ENCODE measurements around the gene NETO1.

The NETO1 gene

DNA sequence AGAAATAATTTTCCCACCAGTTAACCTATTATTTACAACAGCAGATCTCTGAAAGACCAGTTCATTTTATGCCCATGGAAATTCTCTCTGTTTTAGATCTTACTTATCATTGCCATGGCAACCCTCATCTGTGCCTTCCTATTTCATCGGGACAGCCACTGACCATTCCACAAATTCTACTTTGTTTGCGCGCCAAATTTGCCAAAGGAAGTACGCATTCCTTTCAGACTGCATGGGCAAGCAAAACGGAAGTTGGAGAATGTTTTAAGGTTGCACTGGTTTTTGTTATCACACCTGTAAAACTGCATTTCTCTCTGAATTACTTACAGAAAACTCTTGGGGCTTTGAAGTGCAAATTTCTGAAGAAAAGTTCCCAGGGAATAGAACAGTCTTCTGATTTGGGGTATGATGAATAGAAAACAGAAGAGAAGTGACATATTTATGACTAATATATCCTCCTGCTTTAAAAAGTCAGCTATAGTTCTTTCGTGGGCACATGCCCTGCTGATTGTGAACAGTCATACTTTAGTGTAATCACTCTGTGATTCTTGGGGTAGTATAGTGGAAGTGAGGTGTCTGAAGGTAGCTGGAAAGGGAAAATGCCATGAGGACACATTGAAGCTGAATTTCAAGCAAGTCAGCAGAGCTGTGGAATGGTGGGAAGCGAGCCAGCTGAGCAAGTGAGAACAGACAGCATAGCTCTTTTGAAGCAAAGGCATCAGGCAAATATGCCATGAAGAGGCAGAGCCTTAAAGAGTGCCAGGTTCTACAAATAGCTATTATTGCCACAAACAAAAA, 20.9 kb downstream of the NETO1 start:
- DNase-seq (ENCODE audit: low read depth in 2 of 2): no peak

DNA sequence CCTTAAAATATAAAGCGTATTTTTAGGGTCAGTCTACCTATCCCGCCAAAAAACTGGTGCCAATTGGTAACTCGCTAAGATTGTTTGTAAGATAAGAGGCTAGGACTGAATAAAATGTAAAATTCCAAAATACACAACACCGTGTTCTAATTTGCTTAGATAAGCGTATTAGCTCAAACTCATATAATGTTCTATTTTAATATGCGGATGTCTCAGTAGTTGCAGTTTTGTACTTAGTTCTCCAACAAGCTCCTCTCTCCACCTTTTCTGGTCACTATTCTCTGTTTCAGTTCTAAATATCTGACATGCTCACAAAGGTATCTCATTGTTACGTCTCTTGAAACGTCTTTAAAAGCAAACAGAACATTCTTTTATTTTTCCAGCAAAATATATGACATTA, 24.0 kb downstream of the NETO1 start:
- DNase-seq (ENCODE audit: low read depth in 2 of 2): no peak

DNA sequence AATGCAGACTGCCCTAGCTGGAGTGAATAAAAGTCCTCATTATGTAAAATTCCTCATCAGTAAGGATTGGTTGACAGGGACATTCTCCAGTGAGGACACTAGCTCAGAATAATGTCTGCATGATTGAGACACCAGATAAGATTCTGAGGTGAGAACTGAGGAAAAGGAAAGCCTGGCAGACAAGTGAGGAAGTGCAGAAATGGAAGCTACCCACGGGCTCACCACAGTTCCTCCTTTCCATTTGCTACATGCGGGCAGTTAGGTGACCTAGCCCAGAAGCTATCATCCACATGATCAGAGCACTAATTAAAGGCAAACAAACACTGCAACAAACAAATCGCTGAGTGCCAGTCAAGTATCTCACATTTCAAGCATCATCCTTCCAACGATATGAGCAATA, 27.7 kb downstream of the NETO1 start:
- no peak for DNase-seq (ENCODE audit: low read depth in 2 of 2)

DNA sequence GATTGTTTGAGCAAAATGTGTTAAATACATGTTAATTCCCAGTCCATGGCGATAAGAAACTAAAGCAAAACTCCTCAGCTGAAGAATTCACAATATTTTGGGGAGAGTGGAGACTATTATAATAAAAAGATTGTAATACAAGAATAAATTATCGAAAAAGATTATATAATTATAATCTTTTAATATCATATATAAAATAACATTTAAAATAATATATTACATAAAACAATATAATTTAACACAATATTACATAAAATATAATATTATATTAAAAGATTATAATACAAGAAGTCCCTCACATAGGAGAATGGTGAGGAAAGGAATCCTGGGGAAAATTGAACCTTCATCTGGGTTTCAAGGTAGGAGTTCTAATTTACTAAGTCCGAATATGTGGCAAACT, 33.1 kb downstream of the NETO1 start:
- no peak for DNase-seq (ENCODE audit: low read depth in 2 of 2)

DNA sequence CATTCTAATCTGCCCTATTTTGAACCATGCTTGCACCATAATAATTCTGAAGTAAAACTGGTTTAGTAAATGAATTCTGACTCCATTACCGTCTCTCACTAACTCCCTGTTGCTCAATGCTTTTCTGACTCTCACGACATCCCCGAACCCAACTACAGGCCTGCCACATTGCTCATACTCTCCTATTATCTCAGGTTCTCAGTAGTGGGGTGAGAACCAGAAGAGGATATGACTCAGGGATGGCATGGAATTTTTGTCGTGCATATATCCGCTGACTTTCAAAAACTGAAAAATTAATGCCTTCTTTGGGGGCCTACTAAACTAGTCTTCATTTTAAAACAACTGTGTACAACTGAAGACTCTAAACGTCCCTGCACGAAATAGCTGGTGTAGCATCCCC, 34.3 kb downstream of the NETO1 start:
- no peak for DNase-seq (ENCODE audit: low read depth in 2 of 2)

DNA sequence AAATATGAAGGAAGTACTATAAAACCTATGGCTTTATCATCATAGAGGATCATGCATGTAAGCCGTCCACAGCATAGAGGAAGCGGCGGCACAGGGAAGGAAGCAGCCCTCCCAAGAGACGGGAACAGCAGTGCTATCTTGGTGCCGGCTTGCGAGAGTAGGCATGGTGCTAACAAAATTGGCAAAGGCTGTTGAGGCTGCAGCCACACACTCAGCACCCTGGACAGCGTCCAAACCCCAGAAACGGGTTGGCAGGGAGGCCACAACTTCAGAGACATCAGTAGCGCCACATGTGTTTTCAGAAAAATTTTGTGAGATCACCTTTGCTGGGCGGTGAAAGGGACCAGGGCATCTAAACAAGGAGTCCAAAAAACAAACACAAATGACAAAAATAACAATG, 37.7 kb downstream of the NETO1 start:
- no peak for DNase-seq (ENCODE audit: low read depth in 2 of 2)

DNA sequence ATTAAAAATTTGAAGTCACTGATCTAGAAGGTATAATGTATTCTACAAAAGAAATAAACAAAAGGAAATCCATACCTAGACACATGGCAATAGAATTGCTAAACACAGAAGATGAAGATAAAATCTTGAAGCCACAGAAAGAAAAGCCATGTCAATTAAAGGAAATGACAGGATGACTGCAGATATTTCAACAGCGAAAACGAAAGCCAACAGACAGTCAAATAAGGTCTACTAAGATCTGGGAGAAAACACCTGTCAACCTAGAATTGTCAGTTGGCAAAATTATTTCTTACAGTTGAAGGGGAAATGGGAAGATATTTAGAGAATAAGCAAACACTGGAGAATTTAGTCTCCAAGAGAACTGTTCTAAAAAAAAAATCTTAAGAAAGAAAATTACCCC, 39.2 kb downstream of the NETO1 start:
- no peak for DNase-seq (ENCODE audit: low read depth in 2 of 2)

DNA sequence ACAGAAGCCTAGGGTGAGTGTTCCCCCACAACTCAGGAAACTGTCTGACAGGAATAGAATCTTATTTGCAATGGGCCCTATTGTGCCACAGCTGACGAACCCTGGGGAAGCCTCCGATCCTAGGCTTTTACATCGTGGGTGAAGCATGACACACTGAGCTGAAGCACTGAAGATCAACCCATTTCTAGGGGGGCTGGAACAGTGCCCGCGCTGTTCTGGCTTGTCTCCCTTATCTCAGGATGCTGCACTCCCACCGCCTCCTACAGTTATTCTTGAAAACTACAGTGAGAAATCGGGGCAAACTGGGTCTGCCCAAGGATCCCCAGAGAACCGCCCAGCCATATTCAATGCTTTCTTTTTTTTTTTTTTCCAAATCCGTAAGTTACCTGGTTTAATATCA, 41.1 kb downstream of the NETO1 start:
- DNase-seq (ENCODE audit: low read depth in 2 of 2): no peak

DNA sequence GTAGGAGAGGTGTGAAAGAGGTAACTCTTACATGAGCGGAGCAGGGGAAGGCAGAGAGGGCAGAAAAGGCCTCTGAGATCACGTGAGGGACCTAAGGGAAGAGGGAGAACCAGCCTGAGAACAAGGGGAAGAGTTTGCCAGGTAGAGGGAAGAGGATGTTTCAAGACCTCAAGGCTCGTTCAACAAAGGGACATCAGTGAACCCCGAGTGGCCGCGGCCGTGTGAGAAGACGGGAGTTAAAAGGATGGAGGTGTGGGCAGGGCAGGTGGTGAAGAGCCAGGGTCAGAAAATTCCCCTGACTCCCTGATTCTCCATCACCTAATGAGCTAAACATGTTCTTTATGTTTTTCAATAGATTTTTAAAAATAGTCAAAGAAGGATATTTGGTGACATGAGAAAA, 44.4 kb downstream of the NETO1 start:
- no peak for DNase-seq (ENCODE audit: low read depth in 2 of 2)

DNA sequence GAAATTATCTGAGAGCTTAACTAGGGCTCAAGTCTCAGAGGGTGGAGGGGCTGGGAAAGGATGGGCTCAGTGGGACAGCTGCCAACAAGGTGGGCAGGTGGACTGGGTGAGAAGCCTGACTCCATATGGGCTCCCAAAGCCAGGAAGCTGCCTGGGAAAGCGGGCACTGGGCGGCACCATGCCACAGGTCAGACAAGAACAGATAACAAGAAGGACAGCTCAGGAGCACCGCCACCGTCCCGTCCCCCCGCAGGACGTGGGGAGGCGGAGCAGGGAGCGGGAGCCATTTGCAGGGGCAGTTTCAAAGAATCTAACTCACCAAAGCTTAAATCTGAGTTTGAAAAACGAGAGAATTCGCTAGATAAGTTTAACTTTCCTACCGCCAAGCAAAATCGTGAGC, 45.6 kb downstream of the NETO1 start:
- DNase-seq (ENCODE audit: low read depth in 2 of 2): no peak

DNA sequence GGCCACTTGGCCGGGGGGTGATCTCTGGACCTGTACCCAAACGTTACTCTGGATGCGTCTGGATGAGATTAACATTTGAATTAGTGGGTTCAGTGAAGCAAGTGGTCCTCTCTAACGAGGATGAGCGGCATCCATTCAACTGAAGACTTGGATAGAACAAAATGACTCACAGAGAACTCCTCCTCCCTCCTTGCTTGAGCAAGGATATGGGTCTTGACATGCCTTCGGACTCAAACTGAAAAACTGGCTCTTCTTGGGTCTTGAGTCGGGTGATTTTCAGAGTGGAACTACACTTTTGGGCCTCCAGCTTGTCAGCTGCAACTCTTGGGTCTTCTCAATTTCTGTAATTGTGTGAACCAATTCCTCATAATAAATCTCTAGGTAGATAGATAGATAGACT, 47.2 kb downstream of the NETO1 start:
- DNase-seq (ENCODE audit: low read depth in 2 of 2): no peak

DNA sequence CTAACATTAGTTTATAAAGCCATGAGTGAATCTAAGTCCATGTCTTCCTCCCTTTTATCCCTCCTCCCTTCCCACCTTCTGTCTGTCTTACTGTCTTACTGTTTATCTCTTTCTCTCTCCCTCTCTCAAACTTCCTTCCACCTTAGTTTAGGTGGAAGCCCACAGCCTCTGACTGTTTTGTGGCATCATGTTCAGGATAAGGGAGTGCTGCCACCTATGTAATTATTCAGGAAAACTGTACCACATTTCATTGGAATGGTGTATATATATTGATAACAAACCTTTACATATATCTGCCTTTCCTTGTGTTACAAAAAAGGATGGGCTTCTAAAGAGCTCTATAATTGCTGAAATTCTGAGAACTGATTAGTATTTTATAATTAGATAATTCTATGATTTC, 48.7 kb downstream of the NETO1 start:
- DNase-seq (ENCODE audit: low read depth in 2 of 2): no peak

DNA sequence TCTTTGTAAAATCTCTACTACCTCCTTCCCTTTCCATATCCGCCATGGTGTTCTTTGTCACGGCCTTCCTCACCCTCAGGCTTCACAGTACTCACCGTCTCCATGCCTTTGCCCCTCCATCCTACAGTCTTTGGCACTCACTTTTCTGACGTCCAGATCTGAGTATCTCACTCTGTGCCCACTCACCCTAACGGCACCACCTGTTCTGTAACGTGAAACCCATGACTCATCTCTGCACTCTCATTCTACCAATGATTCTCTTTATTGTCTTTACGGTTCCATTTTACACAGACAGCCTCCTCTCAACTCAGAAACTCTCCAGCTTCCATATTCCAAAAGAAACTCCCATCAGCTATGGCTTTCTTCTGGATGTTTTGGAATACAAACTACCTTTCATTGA, 56.7 kb downstream of the NETO1 start:
- DNase-seq (ENCODE audit: low read depth in 2 of 2): no peak

DNA sequence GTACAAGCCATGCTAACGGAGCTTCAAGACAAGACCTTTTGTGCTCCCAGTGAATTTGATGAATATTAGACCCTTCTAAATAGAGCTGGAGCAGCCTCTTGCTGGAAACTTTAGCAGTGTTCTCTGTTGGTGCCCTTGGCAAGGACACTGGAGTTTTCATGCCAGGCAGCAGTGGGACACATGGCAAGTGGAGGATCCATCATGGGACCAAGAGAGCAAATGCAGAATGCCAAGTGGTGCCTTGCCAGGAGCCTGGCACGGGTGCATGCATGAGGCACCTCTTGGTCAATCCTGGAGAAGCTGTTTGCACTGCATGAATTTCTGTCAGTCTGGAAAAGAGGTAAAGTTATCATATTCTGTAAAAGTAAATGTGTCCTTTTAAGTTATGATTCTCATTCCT, 59.1 kb downstream of the NETO1 start:
- no peak for DNase-seq (ENCODE audit: low read depth in 2 of 2)

DNA sequence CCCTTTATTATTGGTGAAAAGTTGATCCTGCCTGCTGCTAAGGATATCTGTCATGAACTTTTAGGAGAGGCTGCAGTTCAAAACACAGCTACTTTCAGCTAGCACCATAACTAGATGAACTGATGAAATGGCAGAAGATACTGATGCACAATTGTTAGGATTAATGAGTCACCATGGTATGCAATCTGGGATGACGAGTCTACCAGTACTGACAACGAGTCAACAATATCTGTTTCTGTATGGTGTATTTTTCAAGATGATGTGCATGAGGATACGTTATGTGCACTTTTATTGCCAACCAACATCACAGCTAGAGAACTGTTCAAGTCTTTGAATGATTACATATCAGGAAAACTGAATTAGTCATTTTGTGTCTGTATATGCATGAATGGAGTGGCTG, 68.7 kb downstream of the NETO1 start:
- DNase-seq (ENCODE audit: low read depth in 2 of 2): no peak

DNA sequence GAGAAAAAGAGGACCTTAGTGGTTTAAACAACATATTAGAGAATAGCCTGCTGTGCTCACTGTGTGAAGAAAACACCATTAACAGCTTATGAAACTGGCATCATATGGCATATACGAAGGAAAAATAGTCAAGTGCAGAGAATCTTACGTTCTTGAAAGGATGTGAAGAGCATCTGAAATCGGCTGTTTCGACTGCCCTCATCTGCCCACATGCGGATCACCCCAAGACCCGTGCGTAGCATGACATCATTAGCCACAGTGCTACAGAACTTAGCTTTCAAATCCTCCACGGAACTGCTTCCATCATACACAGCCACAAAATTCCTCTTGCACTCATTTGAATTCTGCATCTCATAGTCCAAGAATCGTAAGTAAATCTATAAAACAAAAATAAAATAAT, 84.3 kb downstream of the NETO1 start:
- DNase-seq (ENCODE audit: low read depth in 2 of 2): no peak

DNA sequence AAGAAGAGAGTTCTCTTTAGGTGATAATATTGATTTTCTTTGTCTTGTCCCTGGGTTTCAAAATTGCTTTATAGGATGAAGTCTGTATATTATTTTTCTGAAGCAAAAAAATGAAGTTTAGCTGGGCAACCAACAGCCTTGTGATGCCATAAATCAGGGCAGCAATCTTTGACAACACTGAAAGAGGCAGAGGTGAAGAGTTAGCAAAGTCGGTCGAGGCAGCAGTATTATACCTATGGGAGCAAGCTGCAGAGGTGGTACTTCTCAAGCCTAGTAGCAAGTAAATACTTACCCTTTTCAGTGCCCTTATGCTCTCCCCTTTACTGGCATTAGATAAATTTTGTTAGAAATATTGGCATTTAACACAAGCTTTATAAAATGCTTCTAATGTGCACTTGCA, 92.9 kb downstream of the NETO1 start:
- no peak for DNase-seq (ENCODE audit: low read depth in 2 of 2)

DNA sequence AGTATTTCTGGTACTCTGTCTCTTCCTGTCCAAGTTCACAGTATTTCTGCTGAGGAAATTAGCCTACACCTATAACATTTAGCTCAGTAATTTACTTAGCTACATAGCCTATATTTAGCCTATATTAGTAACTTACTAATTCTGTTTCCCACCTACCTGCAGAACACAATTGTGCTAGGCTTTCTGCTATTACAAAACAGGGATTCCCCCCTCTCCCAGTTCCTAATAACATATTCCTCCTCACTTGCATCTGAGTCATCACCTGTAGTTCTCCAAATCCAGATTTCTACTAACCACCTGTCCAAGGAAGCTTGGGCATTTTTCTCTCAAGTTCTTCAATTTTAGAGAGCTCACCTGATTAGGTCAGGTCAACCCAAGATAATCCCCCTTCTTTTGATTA, 94.9 kb downstream of the NETO1 start:
- no peak for DNase-seq (ENCODE audit: low read depth in 2 of 2)

DNA sequence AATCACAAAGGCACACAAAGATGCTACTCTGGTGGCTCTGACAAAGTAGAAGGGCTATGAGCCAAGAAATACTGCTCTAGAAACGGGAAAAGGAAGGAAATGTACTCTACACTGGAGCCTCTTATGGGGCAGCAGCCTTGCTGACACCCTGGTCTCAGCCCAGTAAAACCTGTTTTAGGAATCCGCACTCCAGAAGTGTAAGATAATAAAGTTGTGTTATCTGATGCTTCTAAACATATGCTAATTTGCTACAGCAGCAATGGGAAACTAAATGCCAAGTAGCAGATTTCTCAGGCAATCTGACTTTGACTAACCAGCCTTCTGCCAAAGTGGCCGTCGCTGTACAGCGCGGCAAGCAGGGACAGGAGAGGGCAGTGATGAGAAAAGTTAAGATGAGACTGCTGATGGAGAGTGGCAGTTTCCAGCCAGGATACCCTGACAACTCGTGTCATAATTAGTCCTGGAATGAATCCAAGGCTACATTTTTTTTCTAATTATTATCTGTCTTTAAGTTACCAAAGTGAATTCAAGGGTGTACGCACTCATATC, 99.0 kb downstream of the NETO1 start:
- no peak for DNase-seq (ENCODE audit: low read depth in 2 of 2)

DNA sequence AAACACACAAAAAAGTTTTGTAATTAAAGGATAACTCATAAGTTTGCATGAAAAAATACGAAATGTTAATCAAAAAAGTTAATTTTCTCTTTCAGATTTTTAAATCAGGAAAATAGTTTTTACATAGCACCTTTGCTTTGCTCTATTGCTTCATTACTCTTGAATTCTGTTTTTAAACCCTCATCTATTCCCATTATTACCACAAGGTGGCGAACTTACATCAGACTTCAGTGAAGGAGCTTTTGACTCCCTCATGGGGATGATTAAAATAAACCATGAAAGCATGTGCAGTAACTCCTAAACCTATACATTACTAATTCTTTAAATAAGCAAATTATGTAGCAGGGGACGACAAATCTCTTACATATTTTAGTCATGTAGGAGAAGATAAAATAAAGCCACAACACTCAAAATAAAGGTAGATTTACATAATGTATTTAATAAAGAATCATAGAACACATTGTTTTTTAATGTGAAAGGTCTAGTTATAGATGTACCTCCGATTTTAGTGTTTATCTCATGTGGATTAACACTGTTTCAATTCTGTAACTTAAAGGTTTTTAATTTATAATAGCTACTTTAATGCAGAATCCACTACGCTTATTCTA, 105.2 kb downstream of the NETO1 start:
- DNase-seq (ENCODE audit: low read depth in 2 of 2): no peak

DNA sequence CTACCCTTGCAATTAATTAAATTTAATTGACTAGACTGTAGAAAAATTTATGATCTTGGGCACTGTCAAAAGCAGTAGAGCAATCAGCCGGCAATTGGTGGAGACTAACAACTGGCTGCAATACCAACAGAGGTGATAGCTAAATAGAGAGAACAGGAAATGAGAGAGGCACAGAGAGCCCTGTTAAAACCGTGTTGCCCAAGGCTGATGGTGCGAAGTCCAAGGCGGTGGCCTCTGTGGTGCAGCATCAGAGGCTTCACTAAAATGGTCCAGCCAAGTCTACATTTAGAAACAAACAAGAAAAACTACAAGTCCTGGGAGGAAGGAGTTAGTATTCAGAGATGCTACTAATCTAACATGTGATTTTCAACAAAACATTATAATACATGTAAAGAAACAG, 115.6 kb downstream of the NETO1 start:
- no peak for DNase-seq (ENCODE audit: low read depth in 2 of 2)

DNA sequence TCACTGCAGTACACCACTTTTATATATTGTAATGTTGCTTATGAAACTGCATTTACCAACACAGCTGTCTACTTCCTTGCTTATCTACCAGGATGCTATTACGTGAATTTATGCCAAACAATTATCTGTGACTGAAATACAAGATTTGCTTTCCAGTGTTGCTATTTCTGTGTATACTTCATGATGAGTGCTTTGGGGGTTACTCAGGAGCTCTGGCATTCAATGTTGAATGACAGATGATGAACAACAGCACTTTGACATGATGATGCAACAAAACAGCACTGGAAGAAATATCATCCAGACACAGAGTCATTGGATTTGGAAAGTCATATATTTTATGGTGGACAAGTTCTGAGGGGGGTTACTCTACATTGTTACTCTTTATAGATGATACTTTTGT, 125.8 kb downstream of the NETO1 start:
- DNase-seq (ENCODE audit: low read depth in 2 of 2): no peak

DNA sequence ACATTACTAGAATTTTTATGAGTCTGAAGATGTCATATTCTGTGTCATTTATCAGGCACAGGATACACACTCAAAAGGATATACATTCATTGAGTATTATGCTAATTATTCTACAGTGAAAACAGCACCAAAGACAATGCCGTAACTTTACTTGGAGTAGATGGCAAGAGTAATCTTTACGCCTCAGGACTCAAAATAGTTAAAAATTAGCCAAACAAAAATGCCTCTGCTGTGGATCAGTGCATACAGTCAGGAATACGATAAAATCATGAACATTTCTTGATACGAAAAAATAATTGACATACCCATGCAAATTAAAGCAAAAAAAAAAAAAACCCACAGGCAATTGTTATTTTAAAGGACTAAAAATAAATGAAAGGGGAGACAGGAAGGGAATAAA, 129.7 kb downstream of the NETO1 start:
- DNase-seq (ENCODE audit: low read depth in 2 of 2): no peak

DNA sequence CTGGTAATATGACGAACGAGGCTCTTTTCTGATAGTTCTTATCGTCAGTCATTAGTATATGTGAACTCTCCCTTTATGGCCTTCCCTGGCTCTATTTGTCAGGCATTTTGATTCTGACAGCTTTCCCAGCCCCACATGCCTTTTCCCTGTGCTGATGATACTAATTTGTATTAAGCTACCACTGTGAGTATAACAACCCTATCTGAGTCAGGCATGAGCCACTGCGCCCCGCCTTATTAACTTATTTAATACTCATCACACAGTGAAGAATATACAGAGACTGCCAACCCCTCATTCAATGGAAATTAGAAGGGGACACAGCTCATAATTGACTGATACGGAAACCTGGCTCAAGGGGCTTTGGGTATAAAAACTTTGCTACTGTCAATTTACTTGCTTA, 140.0 kb downstream of the NETO1 start:
- DNase-seq (ENCODE audit: low read depth in 2 of 2): no peak
